H9 (cell line): ENCODE data around the gene TMEM250. TPM values are rescaled to one million over a fixed set of nuclear protein-coding genes. Genes with fewer than 3 reads are reported as not detected.

ENCODE experiments used
- DNase-seq: peaks from one replicate; pipeline ENCODE4 v3.0.0-alpha.2; 2017
- H2AFZ ChIP-seq: one replicate; pipeline ENCODE4 v1.6.1; 2013; ENCODE audit warnings: mild to moderate bottlenecking, low read length, control low read depth, moderate library complexity
- H2AK5ac ChIP-seq: 2 replicates; pipeline ENCODE4 v1.6.1; 2013; ENCODE audit warnings: low read length, control low read depth, mixed read lengths; ENCODE audit not compliant: insufficient read length
- H2BK120ac ChIP-seq: one replicate; pipeline ENCODE4 v1.6.1; 2013; ENCODE audit warnings: low read depth, mild to moderate bottlenecking, low read length, control low read depth, inconsistent platforms; ENCODE audit not compliant: poor library complexity, severe bottlenecking
- H2BK12ac ChIP-seq: 2 replicates; pipeline ENCODE4 v1.6.1; 2013; ENCODE audit warnings: low read length, control low read depth, mixed read lengths, low read depth; ENCODE audit not compliant: insufficient read length
- H2BK15ac ChIP-seq: 2 replicates; pipeline ENCODE4 v1.6.1; 2013; ENCODE audit warnings: low read depth, low read length, control low read depth
- H2BK20ac ChIP-seq: one replicate; pipeline ENCODE4 v1.6.1; 2013; ENCODE audit warnings: low read depth, mild to moderate bottlenecking, low read length, control low read depth, inconsistent platforms; ENCODE audit not compliant: poor library complexity, severe bottlenecking
- H2BK5ac ChIP-seq: 2 replicates; pipeline ENCODE4 v1.6.1; 2013; ENCODE audit warnings: low read length, control low read depth, mixed read lengths; ENCODE audit not compliant: insufficient read length
- H3K14ac ChIP-seq: 2 replicates; pipeline ENCODE4 v1.6.1; 2013; ENCODE audit warnings: low read length, control low read depth; ENCODE audit not compliant: insufficient read depth
- H3K18ac ChIP-seq: 2 replicates; pipeline ENCODE4 v1.6.1; 2013; ENCODE audit warnings: low read depth, mild to moderate bottlenecking, mixed read lengths, low read length, control low read depth; ENCODE audit not compliant: insufficient read length
- H3K23ac ChIP-seq: 2 replicates; pipeline ENCODE4 v1.6.1; 2013; ENCODE audit warnings: low read length, control low read depth, mixed read lengths, low read depth; ENCODE audit not compliant: insufficient read length
- H3K23me2 ChIP-seq: 2 replicates; pipeline ENCODE4 v1.6.1; 2013; ENCODE audit warnings: low read depth, mild to moderate bottlenecking, mixed read lengths, low read length, control low read depth; ENCODE audit not compliant: insufficient read length, poor library complexity, severe bottlenecking
- H3K27ac ChIP-seq: 2 replicates; pipeline ENCODE4 v1.5.1; 2013; ENCODE audit warnings: low read length, control low read depth, mixed read lengths, low read depth; ENCODE audit not compliant: insufficient read length
- H3K27me3 ChIP-seq: 2 replicates; pipeline ENCODE4 v1.6.1; 2013; ENCODE audit warnings: low read length, control low read depth, inconsistent platforms; ENCODE audit not compliant: insufficient read depth
- H3K4ac ChIP-seq: 2 replicates; pipeline ENCODE4 v1.6.1; 2013; ENCODE audit warnings: low read depth, mild to moderate bottlenecking, control low read depth, inconsistent platforms, low read length, moderate library complexity
- H3K4me1 ChIP-seq: 2 replicates; pipeline ENCODE4 v1.6.1; 2013; ENCODE audit warnings: low read length, control low read depth, inconsistent platforms; ENCODE audit not compliant: insufficient read depth
- H3K4me2 ChIP-seq: 2 replicates; pipeline ENCODE4 v1.6.1; 2013; ENCODE audit warnings: low read length, control low read depth, mixed read lengths; ENCODE audit not compliant: insufficient read length, insufficient read depth
- H3K56ac ChIP-seq: 2 replicates; pipeline ENCODE4 v1.6.1; 2013; ENCODE audit warnings: low read depth, mild to moderate bottlenecking, mixed read lengths, low read length, control low read depth; ENCODE audit not compliant: insufficient read length
- H3K79me1 ChIP-seq: 2 replicates; pipeline ENCODE4 v1.6.1; 2013; ENCODE audit warnings: low read depth, mild to moderate bottlenecking, moderate library complexity, low read length, control low read depth, inconsistent platforms; ENCODE audit not compliant: insufficient read depth, poor library complexity, severe bottlenecking
- H3K79me2 ChIP-seq: 2 replicates; pipeline ENCODE4 v1.6.1; 2013; ENCODE audit warnings: low read length, control low read depth, inconsistent platforms; ENCODE audit not compliant: insufficient read depth
- H3K9ac ChIP-seq: 2 replicates; pipeline ENCODE4 v1.6.1; 2013; ENCODE audit warnings: low read length, control low read depth, mixed read lengths; ENCODE audit not compliant: insufficient read length; ENCODE audit errors: extremely low read depth
- H3K9me3 ChIP-seq: one replicate; pipeline ENCODE4 v1.6.1; 2013; ENCODE audit warnings: low read depth, low read length, inconsistent platforms; ENCODE audit not compliant: control insufficient read depth
- H3T11ph ChIP-seq: one replicate; pipeline ENCODE4 v1.6.1; 2013; ENCODE audit warnings: mild to moderate bottlenecking, low read length, control low read depth, inconsistent platforms
- H4K20me1 ChIP-seq: one replicate; pipeline ENCODE4 v1.6.1; 2013; ENCODE audit not compliant: control insufficient read depth, insufficient read length, insufficient read depth
- H4K5ac ChIP-seq: 2 replicates; pipeline ENCODE4 v1.6.1; 2013; ENCODE audit warnings: low read depth, mild to moderate bottlenecking, mixed read lengths, low read length, control low read depth; ENCODE audit not compliant: insufficient read length
- H4K8ac ChIP-seq: replicated peaks from 2 replicates; pipeline ENCODE4 v1.6.1; 2013; ENCODE audit warnings: low read length, control low read depth, mixed read lengths, low read depth; ENCODE audit not compliant: insufficient read length
- H4K91ac ChIP-seq: 2 replicates; pipeline ENCODE4 v1.6.1; 2013; ENCODE audit warnings: low read depth, mild to moderate bottlenecking, moderate library complexity, mixed read lengths, low read length, control low read depth; ENCODE audit not compliant: insufficient read length
- H3K27ac Mint-ChIP-seq, 3 experiments: 2 replicates in 2 of 3; 3 replicates in 1 of 3; pipeline ENCODE4 v1.8.0; 2020 to 2021; ENCODE audit warnings: mixed read lengths in 3 of 3, mild to moderate bottlenecking in 1 of 3, moderate library complexity in 1 of 3
- H3K27me3 Mint-ChIP-seq: 2 replicates; pipeline ENCODE4 v1.8.0; 2021; ENCODE audit warnings: low read depth, mild to moderate bottlenecking, moderate library complexity, mixed read lengths
- H3K36me3 Mint-ChIP-seq, 3 experiments: 2 replicates in 2 of 3; 3 replicates in 1 of 3; pipeline ENCODE4 v1.8.0; 2020 to 2021; ENCODE audit warnings: low read depth in 3 of 3, mixed read lengths in 3 of 3; ENCODE audit not compliant: insufficient read depth in 1 of 3
- H3K4me1 Mint-ChIP-seq, 2 experiments: 2 replicates each; pipeline ENCODE4 v1.8.0; 2020; ENCODE audit warnings: mixed read lengths in 2 of 2
- H3K4me3 Mint-ChIP-seq, 2 experiments: 2 replicates in 1 of 2; 3 replicates in 1 of 2; pipeline ENCODE4 v1.8.0; 2020 to 2021; ENCODE audit warnings: mild to moderate bottlenecking in 2 of 2, mixed read lengths in 2 of 2, moderate library complexity in 1 of 2
- H3K9me3 Mint-ChIP-seq, 2 experiments: 2 replicates in 1 of 2; 3 replicates in 1 of 2; pipeline ENCODE4 v1.8.0; 2020; ENCODE audit warnings: mild to moderate bottlenecking in 2 of 2, mixed read lengths in 2 of 2, moderate library complexity in 1 of 2
- WGBS: extraction: QIAGEN DNeasy Blood & Tissue Kit; methylation state at CpG from one replicate; pipeline ENCODE4 v1.1.7; 2013; ENCODE audit warnings: missing lambda C conversion rate, low lambda C conversion rate, mixed read lengths; ENCODE audit not compliant: insufficient read length; ENCODE audit errors: extremely low coverage; 5-methylcytosine and 5-hydroxymethylcytosine counted together
- total RNA-seq: library from RNA; stranded (reverse); gene quantifications from 2 replicates; pipeline ENCODE4 v1.2.1, GENCODE V29; 2021
- TF ChIP-seq, protein P1 (sequence below): fragments of 200-600 bp; sonication (generic); conservative IDR thresholded peaks from 3 replicates; pipeline ENCODE4 v1.8.0; 2021; ENCODE audit warnings: antibody characterized with exemption, mild to moderate bottlenecking

TMEM250 gene
- total RNA-seq, 1 experiment from 2014 or later: 48.1 TPM

DNA sequence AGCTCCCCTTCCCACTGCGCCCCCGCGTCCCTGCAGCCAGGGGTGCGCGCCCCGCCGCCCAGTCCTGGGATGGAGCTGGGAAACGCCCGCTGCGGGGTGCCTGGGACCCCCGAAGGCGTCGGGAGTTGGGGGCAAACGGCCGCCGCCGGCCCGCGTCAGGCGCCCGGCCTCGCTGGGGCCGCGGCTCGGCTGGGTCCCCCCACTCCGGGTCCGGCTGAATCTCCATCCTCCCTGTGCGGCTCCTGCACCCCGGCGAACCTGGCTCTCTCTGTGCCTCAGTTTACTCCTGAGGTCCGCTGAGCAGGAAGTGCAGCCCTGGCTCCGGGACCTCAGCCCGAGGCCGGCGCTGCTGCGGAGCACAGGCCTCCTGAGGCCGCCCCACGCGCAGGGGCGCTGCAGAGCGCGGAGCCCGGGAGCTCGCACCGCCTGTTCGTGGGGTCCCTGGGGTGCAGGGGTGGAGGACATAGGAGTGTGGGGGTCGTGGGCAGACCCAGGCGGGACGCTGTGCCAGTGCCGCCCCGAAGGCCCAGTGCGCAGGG is 13.9 kb upstream of the TMEM250 start:
- no peak overlapping the region for H4K8ac ChIP-seq
- no peak overlapping the region for H2BK15ac ChIP-seq
- no peak overlapping the region for H4K91ac ChIP-seq
- WGBS: no CpG with 5 or more reads among the region's 52 CpGs
- no peak overlapping the region for H3K14ac ChIP-seq
- H3K23ac ChIP-seq: no peak overlapping the region
- H3K4me1 Mint-ChIP-seq: peaks cover 10 to 22% of the 10 kb centered on the region in 2 experiments
- H3K27ac ChIP-seq: no peak overlapping the region
- peaks cover 32% of the 10 kb centered on the region for H3K27me3 Mint-ChIP-seq
- no peak overlapping the region for H3K56ac ChIP-seq
- no peaks in the 10 kb centered on the region for H4K20me1 ChIP-seq
- no peak overlapping the region for H3K27ac Mint-ChIP-seq
- H3T11ph ChIP-seq: no peak overlapping the region
- no peak overlapping the region for H2BK20ac ChIP-seq
- no peaks in the 10 kb centered on the region for H3K36me3 Mint-ChIP-seq
- no peak overlapping the region for H2BK120ac ChIP-seq
- H2AK5ac ChIP-seq: no peak overlapping the region
- no peaks in the 10 kb centered on the region for H3K79me1 ChIP-seq
- H3K9me3 ChIP-seq: no peaks in the 10 kb centered on the region
- H3K4me1 ChIP-seq: no peaks in the 10 kb centered on the region
- H3K18ac ChIP-seq: no peak overlapping the region
- H3K4ac ChIP-seq: no peak overlapping the region
- no peak overlapping the region for H2BK5ac ChIP-seq
- no peak overlapping the region for H3K9ac ChIP-seq
- no peaks in the 10 kb centered on the region for H3K79me2 ChIP-seq
- H3K9me3 Mint-ChIP-seq: no peaks in the 10 kb centered on the region
- H3K4me3 Mint-ChIP-seq: peak overlapping the region in 1 of 2 experiments; percentile 38; a peak in 1 of 5 replicates
- peaks cover 6% of the 10 kb centered on the region; the same call in 1 of the 2 replicates for H3K27me3 ChIP-seq
- no peak overlapping the region for H2AFZ ChIP-seq
- DNase-seq: no peak
- no peak overlapping the region for H2BK12ac ChIP-seq
- H3K4me2 ChIP-seq: peak overlapping the region; percentile 10
- no peak overlapping the region for H4K5ac ChIP-seq
- TF ChIP-seq, protein P1, sequence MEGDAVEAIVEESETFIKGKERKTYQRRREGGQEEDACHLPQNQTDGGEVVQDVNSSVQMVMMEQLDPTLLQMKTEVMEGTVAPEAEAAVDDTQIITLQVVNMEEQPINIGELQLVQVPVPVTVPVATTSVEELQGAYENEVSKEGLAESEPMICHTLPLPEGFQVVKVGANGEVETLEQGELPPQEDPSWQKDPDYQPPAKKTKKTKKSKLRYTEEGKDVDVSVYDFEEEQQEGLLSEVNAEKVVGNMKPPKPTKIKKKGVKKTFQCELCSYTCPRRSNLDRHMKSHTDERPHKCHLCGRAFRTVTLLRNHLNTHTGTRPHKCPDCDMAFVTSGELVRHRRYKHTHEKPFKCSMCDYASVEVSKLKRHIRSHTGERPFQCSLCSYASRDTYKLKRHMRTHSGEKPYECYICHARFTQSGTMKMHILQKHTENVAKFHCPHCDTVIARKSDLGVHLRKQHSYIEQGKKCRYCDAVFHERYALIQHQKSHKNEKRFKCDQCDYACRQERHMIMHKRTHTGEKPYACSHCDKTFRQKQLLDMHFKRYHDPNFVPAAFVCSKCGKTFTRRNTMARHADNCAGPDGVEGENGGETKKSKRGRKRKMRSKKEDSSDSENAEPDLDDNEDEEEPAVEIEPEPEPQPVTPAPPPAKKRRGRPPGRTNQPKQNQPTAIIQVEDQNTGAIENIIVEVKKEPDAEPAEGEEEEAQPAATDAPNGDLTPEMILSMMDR: no peak
- H3K23me2 ChIP-seq: peaks cover 2% of the 10 kb centered on the region
